Ovary (tissue), 3 donors: Measurements from ENCODE around the gene UBE2V1.

ENCODE experiments used
- CTCF ChIP-seq, 3 donors: fragments of 450-650 bp in 2 of 3; fragments of 200-600 bp in 1 of 3; IDR thresholded peaks; one replicate each; pipeline versions ENCODE4 v1.5.1 to v1.8.0; 2016 to 2022; ENCODE audit warnings: antibody characterized with exemption in 3 of 3, mild to moderate bottlenecking in 1 of 3
- EP300 ChIP-seq: sonication (generic); formaldehyde crosslinking; IDR thresholded peaks from one replicate; pipeline ENCODE4 v1.6.1; 2017; ENCODE audit warnings: antibody characterized with exemption
- POLR2A ChIP-seq: fragments of 450-650 bp; IDR thresholded peaks from one replicate; pipeline ENCODE4 v1.6.1; 2017; ENCODE audit warnings: antibody characterized with exemption, mild to moderate bottlenecking, moderate library complexity
- donor health status: DM: no; HTN: no; CAD: no.

GRCh38 chr20:50149481-50150254 is 36.7 kb upstream of the UBE2V1 start:
- TF ChIP-seq CTCF (IDR thresholded peaks at IDR 0.05) (no peak), POLR2A (no peak), EP300 (no peak)
